ENCODE results near the gene CEP85. TPM values are rescaled to one million over a fixed set of nuclear protein-coding genes. Genes with fewer than 3 reads are reported as not detected.
A peak's percentile ranks its signal among the peaks of the same experiment; 100 is the strongest.

CEP85 gene
- polyA plus RNA-seq, 3 donors: 8.2 to 32.5 (median 10.9) TPM

DNA sequence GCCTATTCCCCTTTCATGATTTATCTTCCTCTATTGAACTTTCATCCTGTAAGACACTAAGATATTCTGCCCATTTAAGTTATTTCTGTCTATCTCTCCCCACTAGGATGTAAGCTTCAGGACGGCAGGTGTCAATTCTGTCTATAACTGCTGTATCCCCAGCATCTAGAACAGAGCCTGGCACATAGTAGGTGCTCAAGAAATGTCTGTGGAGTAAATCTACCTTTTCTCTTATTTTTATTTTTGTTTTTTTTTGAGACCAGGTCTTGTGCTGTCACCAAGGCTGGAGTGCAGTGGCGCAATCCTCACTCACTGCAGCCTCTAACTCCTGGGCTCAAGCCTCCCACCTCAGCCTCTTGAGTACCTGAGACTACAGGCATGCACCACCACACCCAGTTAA lies 89.4 kb downstream of the CEP85 start:
- no peak overlapping the region for H2AFZ ChIP-seq (ENCODE audit: insufficient read depth, low read depth, low read length, poor library complexity, severe bottlenecking)
- TF ChIP-seq, protein P1, sequence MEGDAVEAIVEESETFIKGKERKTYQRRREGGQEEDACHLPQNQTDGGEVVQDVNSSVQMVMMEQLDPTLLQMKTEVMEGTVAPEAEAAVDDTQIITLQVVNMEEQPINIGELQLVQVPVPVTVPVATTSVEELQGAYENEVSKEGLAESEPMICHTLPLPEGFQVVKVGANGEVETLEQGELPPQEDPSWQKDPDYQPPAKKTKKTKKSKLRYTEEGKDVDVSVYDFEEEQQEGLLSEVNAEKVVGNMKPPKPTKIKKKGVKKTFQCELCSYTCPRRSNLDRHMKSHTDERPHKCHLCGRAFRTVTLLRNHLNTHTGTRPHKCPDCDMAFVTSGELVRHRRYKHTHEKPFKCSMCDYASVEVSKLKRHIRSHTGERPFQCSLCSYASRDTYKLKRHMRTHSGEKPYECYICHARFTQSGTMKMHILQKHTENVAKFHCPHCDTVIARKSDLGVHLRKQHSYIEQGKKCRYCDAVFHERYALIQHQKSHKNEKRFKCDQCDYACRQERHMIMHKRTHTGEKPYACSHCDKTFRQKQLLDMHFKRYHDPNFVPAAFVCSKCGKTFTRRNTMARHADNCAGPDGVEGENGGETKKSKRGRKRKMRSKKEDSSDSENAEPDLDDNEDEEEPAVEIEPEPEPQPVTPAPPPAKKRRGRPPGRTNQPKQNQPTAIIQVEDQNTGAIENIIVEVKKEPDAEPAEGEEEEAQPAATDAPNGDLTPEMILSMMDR (IDR thresholded peaks at IDR 0.05): no peak
- peaks cover 0 to 2% (median 1%) of the 10 kb centered on the region in 3 donors for H3K27me3 Mint-ChIP-seq (ENCODE audit: low read depth in 3 of 3)
- peaks cover 9 to 40% of the 10 kb centered on the region in 2 donors for H3K36me3 ChIP-seq (replicated peaks in 1 of 2; ENCODE audit: control insufficient read depth in 1 of 2, insufficient read depth in 2 of 2, low read length in 2 of 2)
- H4K20me1 ChIP-seq (ENCODE audit: insufficient read depth, low read length): peaks cover 9% of the 10 kb centered on the region
- H3K4me3 Mint-ChIP-seq: no peak overlapping the region
- intact Hi-C loops (cut with micrococcal nuclease): loop anchor here in 1 of 2 donors (5.0 kb wide), 2 partner anchors 156 to 216 kb away; partner anchors contain the start of genes C1orf232 and ZNF593
- no peak overlapping the region for H3K27ac ChIP-seq (ENCODE audit: low read depth in 1 of 2, low read length in 2 of 2)
- peak overlapping the region in 1 of 7 donors; percentile 65 for H3K27ac Mint-ChIP-seq
- no peaks in the 10 kb centered on the region for H3K27me3 ChIP-seq (ENCODE audit: control insufficient read depth in 2 of 2, insufficient read depth in 2 of 2, low read length in 2 of 2)
- H3K79me2 ChIP-seq (ENCODE audit: insufficient read depth, low read length): peaks cover 26% of the 10 kb centered on the region
- H3K4me1 ChIP-seq (ENCODE audit: control insufficient read depth in 1 of 2, insufficient read depth in 2 of 2, low read length in 2 of 2): peaks cover 36 to 40% of the 10 kb centered on the region in 2 donors
- peaks cover 44% of the 10 kb centered on the region in 2 donors for H3K36me3 Mint-ChIP-seq
- no peak for DNase-seq
- no peaks in the 10 kb centered on the region for H3K9me3 ChIP-seq (replicated peaks in 1 of 2; ENCODE audit: control insufficient read depth in 1 of 2, insufficient read depth in 1 of 2, low read length in 2 of 2)
- H3K9me3 Mint-ChIP-seq: no peaks in the 10 kb centered on the region
- H3K4me3 ChIP-seq (replicated peaks in 1 of 3; ENCODE audit: low read depth in 2 of 3, low read length in 3 of 3): no peak overlapping the region
- 100% methylated on average over 1 of the region's 2 CpGs for WGBS (ENCODE audit: insufficient coverage)
- no peak overlapping the region for H3K9ac ChIP-seq (ENCODE audit: insufficient read depth, low read length, poor library complexity, severe bottlenecking)
- peaks cover 44% of the 10 kb centered on the region for H3K4me1 Mint-ChIP-seq
- no peak overlapping the region for H3K4me2 ChIP-seq (replicated peaks; ENCODE audit: extremely low read depth, low read length, poor library complexity, severe bottlenecking)

DNA sequence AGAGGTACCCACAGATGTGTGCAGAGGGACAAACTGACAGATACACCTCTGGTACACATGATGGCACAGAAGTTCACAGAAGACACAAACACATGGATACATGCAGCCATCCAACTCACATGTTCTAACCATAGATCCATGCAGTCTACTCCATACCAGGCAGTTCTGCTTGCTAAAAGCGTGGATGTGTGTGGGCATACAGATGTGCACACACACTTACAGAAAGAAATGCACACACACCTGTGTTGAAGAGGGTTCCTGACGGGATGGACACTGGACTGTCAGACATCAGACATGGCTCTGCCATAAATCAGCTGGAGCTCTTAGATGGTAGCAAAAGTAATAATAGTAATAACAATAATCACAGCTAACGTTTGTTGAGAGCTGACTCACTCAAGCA lies 90.5 kb downstream of the CEP85 start:
- DNase-seq: no peak
- no CpG with 5 or more reads among the region's 3 CpGs for WGBS (ENCODE audit: insufficient coverage)
- TF ChIP-seq, protein P1 (IDR thresholded peaks at IDR 0.05): no peak
- H3K4me2 ChIP-seq (replicated peaks; ENCODE audit: extremely low read depth, low read length, poor library complexity, severe bottlenecking): no peak overlapping the region
- no peak overlapping the region for H3K4me3 ChIP-seq (replicated peaks in 1 of 3; ENCODE audit: low read depth in 2 of 3, low read length in 3 of 3)
- Mint-ChIP-seq H3K27me3 (ENCODE audit: low read depth in 3 of 3) (peaks cover 1 to 4% (median 4%) of the 10 kb centered on the region in 3 donors), H3K36me3 (peaks cover 42 to 44% of the 10 kb centered on the region in 2 donors), H3K9me3 (peaks cover 0 to 2% (median 0%) of the 10 kb centered on the region in 7 donors), H3K4me3 (no peak overlapping the region), H3K4me1 (peaks cover 34% of the 10 kb centered on the region), H3K27ac (no peak overlapping the region)
- H2AFZ ChIP-seq (ENCODE audit: insufficient read depth, low read depth, low read length, poor library complexity, severe bottlenecking): no peak overlapping the region
- intact Hi-C loops (cut with micrococcal nuclease): loop anchor here in 1 of 2 donors (5.0 kb wide), 2 partner anchors 157 to 217 kb away; partner anchors contain the start of genes C1orf232 and ZNF593
- H3K27ac ChIP-seq (ENCODE audit: low read depth in 1 of 2, low read length in 2 of 2): no peak overlapping the region
- no peaks in the 10 kb centered on the region for H3K9me3 ChIP-seq (replicated peaks in 1 of 2; ENCODE audit: control insufficient read depth in 1 of 2, insufficient read depth in 1 of 2, low read length in 2 of 2)
- peaks cover 9 to 40% of the 10 kb centered on the region in 2 donors for H3K36me3 ChIP-seq (replicated peaks in 1 of 2; ENCODE audit: control insufficient read depth in 1 of 2, insufficient read depth in 2 of 2, low read length in 2 of 2)
- H3K4me1 ChIP-seq (ENCODE audit: control insufficient read depth in 1 of 2, insufficient read depth in 2 of 2, low read length in 2 of 2): peaks cover 24 to 28% of the 10 kb centered on the region in 2 donors
- peaks cover 9% of the 10 kb centered on the region for H4K20me1 ChIP-seq (ENCODE audit: insufficient read depth, low read length)
- no peaks in the 10 kb centered on the region for H3K27me3 ChIP-seq (ENCODE audit: control insufficient read depth in 2 of 2, insufficient read depth in 2 of 2, low read length in 2 of 2)
- H3K79me2 ChIP-seq (ENCODE audit: insufficient read depth, low read length): peaks cover 15% of the 10 kb centered on the region
- H3K9ac ChIP-seq (ENCODE audit: insufficient read depth, low read length, poor library complexity, severe bottlenecking): no peak overlapping the region

Measured in CD14-positive monocyte (primary cell).